Activated naive CD8-positive, alpha-beta T cell treated with anti-CD3 and anti-CD28 coated beads, Interleukin-2, amount 10 ng/mL, durations not matched to agents 7 days and 5 days (primary cell): Measurements from ENCODE around the gene EPHA5. TPM values are rescaled to one million over a fixed set of nuclear protein-coding genes. Genes with fewer than 3 reads are reported as not detected.

Experiments used
- ATAC-seq: fragments of 150-1000 bp; cut with Tn5 transposase; one replicate; pipeline ENCODE4 v1.10.0; 2021; ENCODE audit warnings: low read depth, moderate library complexity
- POLR2A ChIA-PET: fragments of 350-600 bp; sonication (Branson Sonifier 250); formaldehyde crosslinking; loops from one replicate; lab custom pipeline; 2021; ENCODE audit warnings: antibody characterized with exemption; lab: Charles Lee
- DNase-seq: peaks from one replicate; pipeline ENCODE4 v3.0.0; 2021
- H3K27ac Mint-ChIP-seq: one replicate; pipeline ENCODE4 v1.8.0; 2022; ENCODE audit warnings: mild to moderate bottlenecking, mixed read lengths
- H3K27me3 Mint-ChIP-seq: one replicate; pipeline ENCODE4 v1.8.0; 2022; ENCODE audit warnings: mild to moderate bottlenecking, moderate library complexity, mixed read lengths
- H3K36me3 Mint-ChIP-seq: one replicate; pipeline ENCODE4 v1.8.0; 2021; ENCODE audit warnings: mild to moderate bottlenecking, mixed read lengths
- H3K4me1 Mint-ChIP-seq: one replicate; pipeline ENCODE4 v1.8.0; 2021; ENCODE audit warnings: mixed read lengths
- H3K4me3 Mint-ChIP-seq: one replicate; pipeline ENCODE4 v1.8.0; 2022; ENCODE audit warnings: mild to moderate bottlenecking, moderate library complexity, mixed read lengths
- H3K9me3 Mint-ChIP-seq: one replicate; pipeline ENCODE4 v1.8.0; 2021; ENCODE audit warnings: mixed read lengths
- total RNA-seq, 2 experiments: library from RNA; stranded (reverse); gene quantifications; one replicate each; pipeline ENCODE4 v1.2.3, GENCODE V29; 2021

EPHA5 gene
- total RNA-seq, 2 experiments from 2014 or later = not detected

DNA sequence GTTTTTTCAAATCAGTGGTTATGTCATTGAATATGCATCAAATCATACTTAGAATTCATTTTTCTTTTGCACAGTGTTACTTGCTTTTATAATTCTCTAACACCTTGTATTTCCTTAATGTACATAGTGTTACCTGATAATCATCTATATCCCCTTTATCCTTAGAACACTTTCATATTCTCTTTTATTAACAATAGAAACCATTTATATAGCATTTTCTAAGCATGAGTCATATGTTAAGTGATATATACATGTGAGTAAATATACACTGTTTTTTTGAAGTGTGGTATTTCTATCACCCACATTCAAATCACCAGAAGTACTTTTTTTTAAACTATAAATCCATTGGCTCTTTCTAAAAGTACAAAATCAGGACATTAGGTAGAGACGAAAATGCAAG, 15.3 kb downstream of the EPHA5 start:
- no peak for DNase-seq
- no peak for ATAC-seq
- Mint-ChIP-seq H3K4me1 (no peaks in the 10 kb centered on the region), H3K36me3 (no peaks in the 10 kb centered on the region), H3K9me3 (peaks cover 2% of the 10 kb centered on the region), H3K27me3 (no peaks in the 10 kb centered on the region), H3K27ac (no peak overlapping the region), H3K4me3 (no peak overlapping the region)
- POLR2A ChIA-PET = no interaction called here

DNA sequence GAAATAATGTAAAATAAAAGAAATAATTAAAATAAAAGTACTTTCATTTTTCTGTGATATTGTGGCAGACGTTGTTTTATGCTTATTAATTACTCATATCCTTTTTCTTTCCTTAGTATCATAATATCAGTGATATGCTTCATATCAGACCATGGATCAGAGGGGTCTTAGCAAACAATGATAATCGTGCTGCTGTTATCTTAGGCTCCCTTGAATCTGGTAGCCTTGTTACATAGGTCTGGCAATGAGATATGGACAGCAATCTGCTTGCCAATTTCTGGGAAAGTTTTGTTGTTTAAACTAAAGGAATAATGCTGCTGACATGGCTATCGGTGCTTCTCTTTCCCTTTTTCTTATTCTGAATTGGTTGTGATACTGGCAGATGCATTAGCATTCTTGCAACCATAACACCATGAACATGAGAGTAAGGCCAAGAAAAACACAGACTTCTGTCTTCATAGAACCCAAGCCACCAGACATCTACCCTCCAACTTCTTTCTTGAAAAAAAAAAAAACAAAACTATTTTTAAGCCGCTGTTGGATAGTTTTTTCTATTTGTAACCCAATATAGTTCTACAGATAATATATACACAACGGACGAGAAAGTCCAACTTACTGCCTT, 16.4 kb downstream of the EPHA5 start:
- Mint-ChIP-seq H3K36me3 (no peaks in the 10 kb centered on the region), H3K27me3 (no peaks in the 10 kb centered on the region), H3K27ac (no peak overlapping the region), H3K9me3 (peaks cover 2% of the 10 kb centered on the region), H3K4me1 (no peaks in the 10 kb centered on the region), H3K4me3 (no peak overlapping the region)
- POLR2A ChIA-PET = no interaction called here
- DNase-seq = no peak
- no peak for ATAC-seq

DNA sequence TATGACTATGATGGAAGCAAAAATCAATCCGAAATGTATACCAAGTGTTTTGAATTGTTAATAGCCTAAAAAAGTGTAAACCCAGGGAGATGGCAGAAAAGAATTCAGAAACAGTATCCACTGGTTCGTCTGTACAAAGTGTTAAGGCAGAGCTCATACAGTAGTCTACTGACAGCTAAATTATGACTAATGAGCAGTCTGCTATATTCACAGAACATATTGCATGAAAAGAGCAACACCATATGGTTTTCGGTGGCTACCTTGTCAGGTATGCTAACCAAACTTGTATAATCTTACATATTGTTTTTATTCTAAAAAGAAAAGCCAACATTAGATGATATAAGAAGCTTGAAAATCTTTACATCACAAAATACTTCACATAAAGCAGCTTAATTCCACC, 18.5 kb downstream of the EPHA5 start:
- H3K36me3 Mint-ChIP-seq = no peaks in the 10 kb centered on the region
- ATAC-seq = no peak
- no peak for DNase-seq
- no peaks in the 10 kb centered on the region for H3K4me1 Mint-ChIP-seq
- peaks cover 2% of the 10 kb centered on the region for H3K9me3 Mint-ChIP-seq
- H3K27me3 Mint-ChIP-seq = no peaks in the 10 kb centered on the region
- H3K4me3 Mint-ChIP-seq = no peak overlapping the region
- no peak overlapping the region for H3K27ac Mint-ChIP-seq
- POLR2A ChIA-PET = no interaction called here

DNA sequence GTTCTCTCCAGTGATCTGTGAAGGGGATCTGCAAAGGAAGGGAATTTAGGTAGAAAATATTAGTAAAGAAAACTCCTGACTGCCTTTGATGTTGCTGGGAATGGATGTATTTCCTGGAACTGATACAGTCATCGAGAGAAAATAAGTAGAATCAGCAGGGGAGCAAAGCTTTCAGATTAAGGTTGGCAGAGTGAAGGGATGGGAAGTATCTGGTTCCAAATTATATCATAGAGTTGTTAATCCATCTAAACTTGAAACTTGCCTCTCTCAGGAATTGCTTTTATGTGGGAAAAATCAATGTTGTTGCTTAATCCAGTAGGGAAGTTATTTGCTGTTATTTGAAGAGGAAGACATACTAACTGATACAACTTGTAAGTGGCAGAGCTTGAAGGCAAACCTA, 19.3 kb downstream of the EPHA5 start:
- DNase-seq = no peak
- no peaks in the 10 kb centered on the region for H3K4me1 Mint-ChIP-seq
- no peak overlapping the region for H3K27ac Mint-ChIP-seq
- POLR2A ChIA-PET = no interaction called here
- no peak overlapping the region for H3K4me3 Mint-ChIP-seq
- H3K36me3 Mint-ChIP-seq = no peaks in the 10 kb centered on the region
- ATAC-seq = no peak
- H3K27me3 Mint-ChIP-seq = no peaks in the 10 kb centered on the region
- H3K9me3 Mint-ChIP-seq = peaks cover 2% of the 10 kb centered on the region

DNA sequence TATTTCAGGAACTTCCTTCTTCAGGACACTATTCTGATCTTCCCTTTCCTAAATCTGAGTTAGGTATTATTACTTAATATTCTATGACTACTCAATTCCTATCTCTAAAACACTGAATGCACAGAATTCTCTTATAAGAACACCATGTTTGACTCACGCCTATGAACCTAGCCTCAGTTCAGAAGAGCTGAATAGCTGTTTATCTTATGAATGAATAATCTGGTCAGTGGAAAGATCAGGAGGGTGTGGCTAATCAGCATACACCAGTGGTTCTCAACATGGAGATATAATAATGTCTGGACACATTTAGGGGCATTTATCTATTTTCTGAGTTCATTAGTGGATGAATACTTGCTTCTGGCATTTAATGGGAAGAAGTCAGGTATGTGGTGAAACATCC, 24.2 kb downstream of the EPHA5 start:
- no peak overlapping the region for H3K4me3 Mint-ChIP-seq

DNA sequence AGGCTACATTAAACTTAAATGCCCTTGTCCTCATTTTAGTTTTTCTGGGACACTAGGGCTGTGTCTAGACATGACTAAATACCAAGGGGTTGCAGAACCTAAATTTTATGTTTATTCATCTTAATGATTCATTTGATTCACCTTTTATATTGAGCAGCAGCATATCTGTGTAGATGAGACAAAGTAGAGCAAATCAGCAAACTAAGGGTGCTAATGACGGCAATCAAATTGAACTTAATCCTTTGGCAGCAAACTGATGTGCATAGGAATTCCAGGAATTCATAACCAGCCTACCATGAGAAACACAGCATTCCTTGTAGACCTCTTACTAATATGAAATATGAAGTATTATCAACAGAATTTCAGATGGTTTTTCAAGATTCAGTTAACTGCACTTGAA, 25.1 kb downstream of the EPHA5 start:
- Mint-ChIP-seq H3K9me3 (no peaks in the 10 kb centered on the region), H3K36me3 (no peaks in the 10 kb centered on the region), H3K27ac (no peak overlapping the region), H3K4me1 (no peaks in the 10 kb centered on the region), H3K4me3 (no peak overlapping the region), H3K27me3 (no peaks in the 10 kb centered on the region)
- ATAC-seq = no peak
- POLR2A ChIA-PET = no interaction called here
- no peak for DNase-seq

More for the DNA sequence above, 24.2 kb downstream of the EPHA5 start:
- no peak for ATAC-seq
- POLR2A ChIA-PET = no interaction called here
- H3K9me3 Mint-ChIP-seq = peaks cover 2% of the 10 kb centered on the region
- no peak overlapping the region for H3K27ac Mint-ChIP-seq
- H3K27me3 Mint-ChIP-seq = no peaks in the 10 kb centered on the region
- no peak for DNase-seq
- no peaks in the 10 kb centered on the region for H3K4me1 Mint-ChIP-seq
- H3K36me3 Mint-ChIP-seq = no peaks in the 10 kb centered on the region

DNA sequence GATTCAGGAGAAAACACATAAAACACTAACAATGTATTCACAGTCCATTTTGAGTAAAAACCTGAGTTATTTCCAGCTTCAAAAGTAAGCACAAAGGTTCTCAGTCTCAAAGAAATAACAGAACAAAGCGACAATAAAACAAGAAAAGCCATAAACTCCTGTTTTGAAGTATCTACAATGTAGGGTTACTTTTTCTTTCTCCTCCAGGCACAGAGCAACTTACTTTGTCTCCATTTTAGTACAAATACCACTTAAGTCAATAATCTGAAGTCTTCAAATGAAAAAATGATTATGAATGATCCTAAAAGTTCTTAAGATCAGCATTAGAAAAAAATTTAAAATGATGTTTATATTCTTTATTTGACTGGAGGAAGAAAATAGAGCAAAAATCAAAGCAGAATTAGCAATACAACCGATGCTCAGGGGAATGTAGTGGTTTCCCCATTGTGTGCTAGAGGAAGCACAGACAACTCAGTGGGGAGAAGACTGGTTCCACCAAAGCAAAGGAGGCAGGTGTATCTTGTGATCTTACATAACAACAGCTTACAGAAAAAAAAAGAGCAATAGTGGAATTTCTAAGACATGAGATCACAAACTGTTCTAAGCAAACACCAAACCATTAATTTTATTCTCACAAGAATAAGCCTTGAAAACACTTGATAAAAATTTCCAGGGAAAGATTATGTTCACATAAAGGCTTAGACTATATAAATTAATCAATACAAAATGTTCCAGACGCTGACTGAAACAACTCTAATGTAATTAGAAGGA, 35.1 kb downstream of the EPHA5 start:
- Mint-ChIP-seq H3K9me3 (no peaks in the 10 kb centered on the region), H3K27me3 (no peaks in the 10 kb centered on the region), H3K27ac (no peak overlapping the region), H3K4me1 (no peaks in the 10 kb centered on the region), H3K36me3 (no peaks in the 10 kb centered on the region), H3K4me3 (no peak overlapping the region)
- POLR2A ChIA-PET = no interaction called here
- DNase-seq (no peak), ATAC-seq (no peak)

DNA sequence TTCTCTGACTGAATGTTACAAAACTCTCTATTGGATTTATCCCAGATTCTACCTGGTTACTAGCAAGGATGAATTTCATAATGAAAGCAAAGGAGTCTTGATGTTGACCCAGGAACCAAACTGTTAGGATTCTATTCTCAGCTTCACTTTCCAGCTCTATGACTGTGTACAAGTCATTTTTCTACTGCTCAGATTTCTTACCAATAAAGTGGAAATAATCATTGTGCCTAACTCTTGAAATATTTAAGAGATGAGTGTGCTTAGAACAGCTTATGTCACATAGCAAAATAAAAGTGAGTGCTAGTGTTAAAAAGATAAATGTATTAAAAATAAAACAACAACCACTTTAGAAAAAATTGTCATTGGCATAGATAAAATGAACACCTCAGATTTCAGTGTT, 45.6 kb downstream of the EPHA5 start:
- Mint-ChIP-seq H3K36me3 (no peaks in the 10 kb centered on the region), H3K9me3 (no peaks in the 10 kb centered on the region), H3K27ac (no peak overlapping the region), H3K4me3 (no peak overlapping the region), H3K27me3 (no peaks in the 10 kb centered on the region), H3K4me1 (no peaks in the 10 kb centered on the region)
- ATAC-seq (no peak), DNase-seq (no peak)
- POLR2A ChIA-PET = no interaction called here

DNA sequence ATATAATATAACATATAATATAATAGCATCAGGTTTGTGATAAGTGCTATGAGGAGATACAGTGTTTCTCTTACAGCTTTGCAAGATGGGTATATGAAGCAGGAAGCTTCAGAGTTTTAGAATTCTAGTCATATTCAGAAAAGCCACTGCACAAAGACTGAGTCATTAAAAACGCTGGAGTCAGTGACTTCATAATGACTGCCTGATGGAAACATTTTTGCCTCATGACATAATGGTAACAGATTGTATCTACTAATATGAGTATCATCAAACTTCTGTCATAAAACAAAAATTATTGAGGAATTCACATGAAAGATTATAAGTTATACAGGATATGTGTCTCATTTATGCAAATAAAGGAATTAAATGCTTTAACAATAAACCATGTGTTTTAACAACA, 46.8 kb downstream of the EPHA5 start:
- ATAC-seq (no peak), DNase-seq (no peak)
- Mint-ChIP-seq H3K36me3 (no peaks in the 10 kb centered on the region), H3K27me3 (no peaks in the 10 kb centered on the region), H3K9me3 (no peaks in the 10 kb centered on the region), H3K4me1 (no peaks in the 10 kb centered on the region), H3K27ac (no peak overlapping the region), H3K4me3 (no peak overlapping the region)
- POLR2A ChIA-PET = no interaction called here

DNA sequence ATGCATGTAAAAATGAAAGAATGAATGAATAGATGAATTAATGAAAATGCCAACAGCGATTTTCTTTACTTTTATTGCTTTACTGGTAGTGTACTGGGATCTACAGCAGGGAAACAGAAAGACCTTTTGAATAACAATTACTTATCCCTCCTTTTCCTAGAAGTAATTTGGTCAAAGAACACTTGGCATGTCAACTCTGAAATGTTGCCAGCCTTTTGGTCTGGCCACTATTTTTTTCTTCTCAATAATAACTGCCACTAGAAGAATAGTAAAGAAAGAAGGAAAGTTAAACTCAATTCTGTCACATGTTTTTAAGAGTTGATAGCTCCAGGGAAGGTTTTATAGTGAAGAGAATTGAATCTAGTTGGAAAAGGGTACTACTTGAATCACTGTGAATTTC, 52.9 kb downstream of the EPHA5 start:
- Mint-ChIP-seq H3K4me3 (no peak overlapping the region), H3K36me3 (no peaks in the 10 kb centered on the region), H3K27ac (no peak overlapping the region), H3K27me3 (no peaks in the 10 kb centered on the region), H3K4me1 (no peaks in the 10 kb centered on the region), H3K9me3 (peaks cover 2% of the 10 kb centered on the region)
- DNase-seq (no peak), ATAC-seq (no peak)
- POLR2A ChIA-PET = no interaction called here

DNA sequence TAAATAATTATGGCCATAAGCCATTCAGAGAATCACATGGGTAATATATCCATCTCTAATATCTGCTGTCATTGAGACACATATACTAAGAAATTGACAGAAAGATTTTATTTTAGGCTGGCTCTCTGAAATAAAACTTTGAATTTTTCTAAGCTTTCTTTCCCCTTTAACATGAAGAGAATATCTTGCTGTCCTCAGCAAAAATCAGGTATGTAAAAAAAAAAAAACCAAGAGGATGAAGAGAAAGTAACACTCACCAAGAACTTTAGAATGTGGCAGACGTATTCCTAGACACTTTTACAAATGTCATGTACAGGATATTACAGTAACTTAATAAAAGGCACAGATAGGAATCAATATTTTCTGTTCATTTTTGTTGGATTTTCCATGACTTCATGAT, 65.8 kb downstream of the EPHA5 start:
- ATAC-seq (no peak), DNase-seq (no peak)
- Mint-ChIP-seq H3K9me3 (no peaks in the 10 kb centered on the region), H3K27me3 (no peaks in the 10 kb centered on the region), H3K27ac (no peak overlapping the region), H3K4me3 (no peak overlapping the region), H3K36me3 (no peaks in the 10 kb centered on the region), H3K4me1 (no peaks in the 10 kb centered on the region)
- POLR2A ChIA-PET = no interaction called here

DNA sequence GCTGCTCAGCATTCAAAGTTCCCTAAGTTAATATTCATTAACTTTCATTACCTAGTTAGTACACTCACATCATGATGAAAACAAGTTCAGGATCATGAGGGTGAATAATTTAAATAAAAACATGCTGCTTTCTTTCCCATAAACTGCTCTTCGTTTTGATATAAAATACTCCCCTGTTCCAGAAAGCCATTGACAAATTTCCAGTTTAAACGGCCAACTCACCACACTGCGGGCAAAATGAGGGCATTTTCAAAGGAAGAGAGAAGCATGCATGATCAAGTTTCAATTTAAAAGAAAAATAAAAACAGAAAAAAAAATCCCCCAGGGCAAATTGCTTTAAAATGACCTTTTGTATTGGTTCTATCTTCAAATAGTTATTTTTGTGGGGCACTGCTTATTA, 69.6 kb downstream of the EPHA5 start:
- ATAC-seq = no peak
- no peak overlapping the region for H3K4me3 Mint-ChIP-seq
- POLR2A ChIA-PET = no interaction called here
- no peak for DNase-seq
- H3K27ac Mint-ChIP-seq = no peak overlapping the region
- no peaks in the 10 kb centered on the region for H3K27me3 Mint-ChIP-seq
- H3K4me1 Mint-ChIP-seq = no peaks in the 10 kb centered on the region
- H3K9me3 Mint-ChIP-seq = peaks cover 3% of the 10 kb centered on the region
- no peaks in the 10 kb centered on the region for H3K36me3 Mint-ChIP-seq

DNA sequence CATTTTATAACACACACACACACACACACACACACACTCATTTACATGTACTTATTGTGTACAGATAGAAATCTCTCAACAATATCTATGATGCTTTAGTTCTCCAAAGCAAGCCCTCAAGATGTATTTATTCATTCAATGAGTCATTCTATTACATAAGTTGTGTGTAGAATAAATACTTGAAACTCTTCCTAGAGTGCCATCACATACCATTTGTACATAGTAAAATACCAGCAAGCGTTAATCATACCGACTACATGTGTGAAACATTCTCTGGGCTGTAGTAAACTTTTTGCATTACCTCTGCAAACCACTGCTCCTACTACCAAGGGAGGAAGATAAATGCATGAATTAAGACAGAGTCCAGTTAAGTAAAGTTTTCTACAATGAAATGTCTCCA, 70.9 kb downstream of the EPHA5 start:
- no peaks in the 10 kb centered on the region for H3K36me3 Mint-ChIP-seq
- H3K9me3 Mint-ChIP-seq = peaks cover 3% of the 10 kb centered on the region
- no peak overlapping the region for H3K4me3 Mint-ChIP-seq
- H3K27me3 Mint-ChIP-seq = no peaks in the 10 kb centered on the region
- no peak overlapping the region for H3K27ac Mint-ChIP-seq
- H3K4me1 Mint-ChIP-seq = no peaks in the 10 kb centered on the region
- no peak for DNase-seq
- POLR2A ChIA-PET = no interaction called here
- no peak for ATAC-seq

DNA sequence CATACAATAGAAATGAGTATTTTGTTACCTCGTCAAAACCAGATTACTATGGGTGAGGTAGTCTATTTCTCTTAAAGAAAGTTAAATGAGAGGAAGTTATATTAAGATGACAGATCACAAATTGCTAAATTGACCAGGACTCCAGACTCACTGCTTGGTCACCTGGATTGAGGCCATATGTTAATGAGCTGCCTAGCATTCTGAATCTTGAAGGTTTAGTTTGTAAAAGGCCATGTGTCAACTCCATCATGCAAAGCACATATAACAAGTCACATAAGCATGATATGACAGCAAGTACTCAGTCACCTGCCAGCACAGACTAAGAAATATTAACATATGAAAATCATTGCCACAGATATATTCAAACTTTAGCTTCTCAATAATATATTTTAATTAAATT, 72.6 kb downstream of the EPHA5 start:
- Mint-ChIP-seq H3K27ac (no peak overlapping the region), H3K36me3 (no peaks in the 10 kb centered on the region), H3K4me1 (no peaks in the 10 kb centered on the region), H3K4me3 (no peak overlapping the region), H3K27me3 (no peaks in the 10 kb centered on the region), H3K9me3 (peaks cover 3% of the 10 kb centered on the region)
- no peak for ATAC-seq
- POLR2A ChIA-PET = no interaction called here
- no peak for DNase-seq
